Ovary (tissue), 9 donors: ENCODE results near the gene TRIB2. TPM values are rescaled to one million over a fixed set of nuclear protein-coding genes. Genes with fewer than 3 reads are reported as not detected.

Experiments used
- DNase-seq, 5 donors: peaks; one replicate each; pipeline ENCODE4 v3.0.0-alpha.2; 2019 to 2020
- H3K27ac ChIP-seq, 2 donors: fragments of 200-600 bp; one replicate each; pipeline versions ENCODE4 v1.5.1 to v1.8.0; 2019 to 2022
- H3K27me3 ChIP-seq: fragments of 200-600 bp; one replicate; pipeline ENCODE4 v1.8.0; 2022
- H3K36me3 ChIP-seq: fragments of 200-600 bp; sonication (generic); one replicate; pipeline ENCODE4 v1.5.1; 2019
- H3K4me1 ChIP-seq: one replicate; pipeline ENCODE4 v1.8.1; 2013; ENCODE audit warnings: mild to moderate bottlenecking, moderate library complexity; ENCODE audit not compliant: insufficient read depth
- H3K4me3 ChIP-seq: fragments of 200-600 bp; sonication (generic); one replicate; pipeline ENCODE4 v1.5.1; 2017
- H3K9me3 ChIP-seq, 2 donors: fragments of 200-600 bp in 1 of 2; sonication (generic) in 1 of 2; one replicate each; pipeline versions ENCODE4 v1.5.1 to v1.8.1; 2013 to 2019; ENCODE audit warnings: mild to moderate bottlenecking in 1 of 2, moderate library complexity in 1 of 2
- CTCF ChIP-seq, 3 donors: fragments of 450-650 bp in 2 of 3; fragments of 200-600 bp in 1 of 3; IDR thresholded peaks; one replicate each; pipeline versions ENCODE4 v1.5.1 to v1.8.0; 2016 to 2022; ENCODE audit warnings: antibody characterized with exemption in 3 of 3, mild to moderate bottlenecking in 1 of 3
- EP300 ChIP-seq: sonication (generic); formaldehyde crosslinking; IDR thresholded peaks from one replicate; pipeline ENCODE4 v1.6.1; 2017; ENCODE audit warnings: antibody characterized with exemption
- POLR2A ChIP-seq: fragments of 450-650 bp; IDR thresholded peaks from one replicate; pipeline ENCODE4 v1.6.1; 2017; ENCODE audit warnings: antibody characterized with exemption, mild to moderate bottlenecking, moderate library complexity
- WGBS, 3 donors: extraction: QIAGEN DNeasy Blood & Tissue Kit in 1 of 3; methylation state at CpG; one replicate each; pipeline versions ENCODE4 v1.1.5 to v1.1.7; 2013 to 2017; 5-methylcytosine and 5-hydroxymethylcytosine counted together
- intact Hi-C, 4 donors: fragments of 100-400 bp; cut with DNase I; formaldehyde crosslinking; loops; one replicate each; pipeline versions ENCODE4 v1.11.0 to v1.15.1; 2022 to 2023
- polyA plus RNA-seq, 2 donors: library from polyadenylated mRNA; stranded (reverse); fragments of 200-250 nt in 1 of 2; fragments of 350-450 nt in 1 of 2; fragmentation: Illumina TruSeq in 1 of 2; extraction: RNeasy Lipid Tissue Mini Kit (QIAGEN cat#74804) in 1 of 2; gene quantifications; one replicate each; pipeline ENCODE4 v1.2.3, GENCODE V29; 2013 to 2014
- total RNA-seq, 7 donors: library from RNA; depleted of rRNA in 2 of 7; stranded (reverse); fragments of >200 nt in 2 of 7; fragmentation: NEBNext Ultra II Directional in 3 of 7; extraction: Animal tissue kit (Norgen Biotek cat#: 25700) in 3 of 7; gene quantifications; one replicate each; pipeline versions ENCODE4 v1.1.0 to v1.2.4, GENCODE V29; 2016 to 2023
- donor health status: DM: no; HTN: no; CAD: no; lungs with moderate emphysema.
- donor health status: DM: no; HTN: no; CAD: no.
- donor health status: Bipolar disorder and iron deficiency.
- donor health status: DM: yes; HTN: yes; CAD: no.
- donor health status: DM: no; HTN: no; CAD: no.
- donor health status: DM: yes; HTN: yes; CAD: no.

Gene TRIB2
- total and polyA plus RNA-seq, 9 donors = 60.4 to 209 (median 94.7) TPM

DNA sequence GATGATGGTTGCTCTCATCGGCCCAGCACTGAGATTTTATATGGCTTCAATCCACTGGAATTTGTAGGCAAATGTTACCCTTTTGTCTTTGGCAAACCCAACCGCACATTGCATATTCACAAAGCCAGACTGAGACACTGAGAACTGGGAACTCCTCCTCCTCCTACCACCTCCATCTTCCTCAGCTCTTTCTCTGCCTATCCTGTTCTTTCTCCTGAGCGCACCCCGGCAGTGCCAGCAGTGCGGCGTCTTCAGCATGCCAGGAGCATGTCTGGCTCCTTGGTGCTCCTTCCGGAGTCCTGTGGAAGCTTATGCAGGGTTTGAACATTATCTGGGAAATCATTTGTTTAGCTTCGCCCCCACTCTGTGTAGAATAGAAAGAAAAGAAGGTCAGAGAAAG lies 50.8 kb downstream of the TRIB2 start:
- H3K27me3 ChIP-seq = no peaks in the 10 kb centered on the region
- intact Hi-C loops = no loop called here
- H3K9me3 ChIP-seq = no peaks in the 10 kb centered on the region
- no peak for DNase-seq
- H3K36me3 ChIP-seq = no peaks in the 10 kb centered on the region
- H3K4me1 ChIP-seq = no peaks in the 10 kb centered on the region
- H3K4me3 ChIP-seq = no peak overlapping the region
- no peak for TF ChIP-seq EP300
- no peak for TF ChIP-seq POLR2A
- TF ChIP-seq CTCF (IDR thresholded peaks at IDR 0.05) = no peak
- H3K27ac ChIP-seq = no peak overlapping the region
- 90 to 97% (median 94%) methylated on average over 8 of the region's 8 CpGs for WGBS, 3 donors

GRCh38 chr2:12767996-12768624 lies 51.4 kb downstream of the TRIB2 start:
- DNase-seq = no peak
- TF ChIP-seq CTCF (IDR thresholded peaks at IDR 0.05) = no peak
- no peak for TF ChIP-seq EP300
- TF ChIP-seq POLR2A = no peak
- no peak overlapping the region for H3K27ac ChIP-seq
- WGBS, 3 donors = 83 to 88% (median 87%) methylated on average over 3 of the region's 3 CpGs
- H3K27me3 ChIP-seq = no peaks in the 10 kb centered on the region
- intact Hi-C loops = no loop called here
- H3K36me3 ChIP-seq = no peaks in the 10 kb centered on the region
- no peaks in the 10 kb centered on the region for H3K4me1 ChIP-seq
- H3K9me3 ChIP-seq = no peaks in the 10 kb centered on the region
- no peak overlapping the region for H3K4me3 ChIP-seq

GRCh38 chr2:12769492-12770105 lies 52.9 kb downstream of the TRIB2 start:
- Histone ChIP-seq H3K9me3 (no peaks in the 10 kb centered on the region), H3K27ac (no peak overlapping the region), H3K36me3 (no peaks in the 10 kb centered on the region), H3K4me1 (no peaks in the 10 kb centered on the region), H3K27me3 (no peaks in the 10 kb centered on the region), H3K4me3 (no peak overlapping the region)
- 55 to 72% (median 67%) methylated on average over 9 of the region's 9 CpGs for WGBS, 3 donors
- TF ChIP-seq CTCF (IDR thresholded peaks at IDR 0.05) (no peak), EP300 (no peak), POLR2A (no peak)
- peak in 1 of 5 donors; percentile 32 for DNase-seq
- intact Hi-C loops = no loop called here

GRCh38 chr2:12770300-12770968 lies 53.7 kb downstream of the TRIB2 start:
- H3K9me3 ChIP-seq = no peaks in the 10 kb centered on the region
- no peaks in the 10 kb centered on the region for H3K4me1 ChIP-seq
- WGBS, 3 donors = 85 to 86% (median 86%) methylated on average over 8 of the region's 8 CpGs
- intact Hi-C loops = no loop called here
- TF ChIP-seq EP300 (no peak), POLR2A (no peak), CTCF (IDR thresholded peaks at IDR 0.05) (no peak)
- no peaks in the 10 kb centered on the region for H3K36me3 ChIP-seq
- H3K4me3 ChIP-seq = no peak overlapping the region
- H3K27me3 ChIP-seq = no peaks in the 10 kb centered on the region
- H3K27ac ChIP-seq = no peak overlapping the region
- DNase-seq = no peak
